Cardiac fibroblast (primary cell): ENCODE results near the gene HNRNPA1L2.
"Not testable (repeated sequence)": the region's sequence is repeated elsewhere in the genome, so short reads cannot be mapped to it uniquely, and the experiment has no call there.

Experiments
- DNase-seq, 2 donors: peaks; one replicate each; pipeline versions ENCODE4 v3.0.0 to v3.0.0-alpha.2; 2010; ENCODE audit warnings: low read depth in 2 of 2
- H3K4me3 ChIP-seq, 2 donors: replicated peaks in 1 of 2; 1 replicate in 1 of 2; 2 replicates in 1 of 2; pipeline ENCODE4 v1.5.1; 2011; ENCODE audit warnings: low read depth in 2 of 2, low read length in 2 of 2, mild to moderate bottlenecking in 2 of 2, moderate library complexity in 1 of 2
- TF ChIP-seq, protein P1 (sequence below): IDR thresholded peaks from one replicate; pipeline ENCODE4 v1.5.1; 2011; ENCODE audit warnings: low read depth, mild to moderate bottlenecking, low read length, inconsistent platforms

HNRNPA1L2 gene

DNA sequence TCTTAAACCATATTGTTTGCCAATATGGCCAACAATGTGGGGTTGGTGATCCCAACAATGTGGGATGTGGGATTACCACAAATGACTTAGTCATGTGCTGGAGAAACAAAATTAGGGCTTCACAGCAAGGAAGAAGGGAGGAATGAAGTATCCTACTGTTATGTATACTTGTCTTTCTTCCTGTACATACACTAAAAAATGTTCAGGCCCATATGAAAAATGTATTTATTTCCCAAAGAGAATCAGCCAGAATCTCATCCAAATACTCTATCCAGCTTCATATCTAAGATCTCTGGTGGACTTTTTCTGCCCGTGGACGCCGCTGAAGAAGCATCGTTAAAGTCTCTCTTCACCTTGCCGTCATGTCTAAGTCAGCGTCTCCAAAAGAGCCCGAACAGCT is at the start of gene HNRNPA1L2:
HNRNPA1L2 (plus strand) TSS at position 301 of the 400 bp plus-strand sequence; CDS start at position 363, 62 bp downstream.
- no peak within 1 kb of the TSS for H3K4me3 ChIP-seq
- DNase-seq: no peak
- TF ChIP-seq, protein P1, sequence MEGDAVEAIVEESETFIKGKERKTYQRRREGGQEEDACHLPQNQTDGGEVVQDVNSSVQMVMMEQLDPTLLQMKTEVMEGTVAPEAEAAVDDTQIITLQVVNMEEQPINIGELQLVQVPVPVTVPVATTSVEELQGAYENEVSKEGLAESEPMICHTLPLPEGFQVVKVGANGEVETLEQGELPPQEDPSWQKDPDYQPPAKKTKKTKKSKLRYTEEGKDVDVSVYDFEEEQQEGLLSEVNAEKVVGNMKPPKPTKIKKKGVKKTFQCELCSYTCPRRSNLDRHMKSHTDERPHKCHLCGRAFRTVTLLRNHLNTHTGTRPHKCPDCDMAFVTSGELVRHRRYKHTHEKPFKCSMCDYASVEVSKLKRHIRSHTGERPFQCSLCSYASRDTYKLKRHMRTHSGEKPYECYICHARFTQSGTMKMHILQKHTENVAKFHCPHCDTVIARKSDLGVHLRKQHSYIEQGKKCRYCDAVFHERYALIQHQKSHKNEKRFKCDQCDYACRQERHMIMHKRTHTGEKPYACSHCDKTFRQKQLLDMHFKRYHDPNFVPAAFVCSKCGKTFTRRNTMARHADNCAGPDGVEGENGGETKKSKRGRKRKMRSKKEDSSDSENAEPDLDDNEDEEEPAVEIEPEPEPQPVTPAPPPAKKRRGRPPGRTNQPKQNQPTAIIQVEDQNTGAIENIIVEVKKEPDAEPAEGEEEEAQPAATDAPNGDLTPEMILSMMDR: no peak

DNA sequence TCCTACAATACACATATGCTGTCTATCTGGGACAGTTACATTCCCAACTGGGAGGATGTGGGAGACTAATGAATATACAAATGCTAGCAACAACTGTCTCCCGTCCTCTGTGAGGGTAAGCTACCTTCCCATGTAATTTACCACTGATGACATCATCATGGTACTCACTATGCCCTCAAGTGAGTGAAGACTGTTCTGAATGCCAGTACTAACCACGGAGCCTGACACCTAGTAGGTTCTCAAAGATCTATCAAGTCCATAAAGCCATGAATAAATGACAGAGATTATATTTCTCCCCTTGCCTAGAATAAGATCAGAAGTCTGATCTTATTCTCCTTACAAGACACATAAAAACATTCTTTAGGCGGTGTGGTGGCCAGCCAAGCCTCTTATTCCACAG is 49.1 kb upstream of the HNRNPA1L2 start:
- not testable (repeated sequence) for DNase-seq

DNA sequence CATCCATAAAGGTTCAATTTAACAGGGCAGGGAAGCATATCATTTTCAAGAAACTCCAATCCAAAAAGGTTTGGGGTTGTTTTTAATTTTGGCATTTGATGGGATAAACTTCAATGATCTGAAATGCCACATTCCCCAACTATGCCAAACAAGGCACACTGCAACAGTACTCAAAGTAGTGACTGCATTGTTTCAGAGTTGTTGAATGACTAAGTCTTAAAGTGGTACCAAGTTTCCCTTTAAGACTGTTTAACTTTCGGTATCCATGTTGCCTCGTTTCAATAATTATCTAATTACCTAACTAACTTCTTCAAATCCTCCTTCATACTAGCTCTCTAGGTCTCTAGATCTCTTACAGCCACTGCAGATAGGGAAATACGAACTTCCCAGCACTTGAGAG is 48.4 kb upstream of the HNRNPA1L2 start:
- DNase-seq, H3K4me3 ChIP-seq: not testable (repeated sequence)

More for the DNA sequence above, 49.1 kb upstream of the HNRNPA1L2 start:
- not testable (repeated sequence) for H3K4me3 ChIP-seq

DNA sequence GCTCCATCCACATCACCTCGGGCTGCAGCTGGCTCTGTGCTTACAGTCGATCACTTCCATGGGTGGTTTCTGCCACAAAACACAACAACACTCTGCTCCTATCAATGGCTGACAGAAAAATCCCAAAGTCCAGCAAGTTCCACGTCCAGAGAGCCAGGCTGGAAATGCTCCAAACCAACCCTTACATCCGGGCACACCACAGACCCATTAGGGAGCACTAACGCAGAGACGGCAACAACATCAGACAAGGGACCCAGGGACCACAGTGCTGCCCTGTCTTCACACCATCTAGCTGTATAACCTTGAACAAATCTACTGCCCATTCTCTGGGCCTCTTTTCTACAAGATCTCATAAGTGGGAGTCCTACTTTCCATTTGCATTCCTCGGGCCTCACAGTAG is 47.9 kb upstream of the HNRNPA1L2 start:
- not testable (repeated sequence) for H3K4me3 ChIP-seq, DNase-seq

DNA sequence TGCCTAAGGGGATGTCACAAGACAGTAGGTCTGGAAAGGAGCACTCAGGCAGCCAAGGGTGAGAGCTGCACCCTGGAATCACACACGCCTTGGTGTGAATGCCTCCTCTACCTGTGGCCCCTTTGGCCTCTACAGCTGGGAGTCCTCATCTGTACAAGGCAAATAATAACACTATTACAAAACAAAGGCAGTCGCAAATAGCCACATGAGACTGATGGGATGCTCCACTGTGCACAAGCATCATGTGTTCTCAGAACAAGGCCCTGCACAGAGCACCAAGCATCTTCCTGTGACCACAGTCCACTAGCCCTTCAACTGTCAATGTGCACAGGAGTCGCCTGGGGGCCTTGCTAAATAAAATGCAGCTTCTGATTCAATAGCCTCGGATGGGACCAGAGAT is 44.6 kb upstream of the HNRNPA1L2 start:
- TF ChIP-seq, protein P1: no peak
- H3K4me3 ChIP-seq: no peak overlapping the region
- no peak for DNase-seq

DNA sequence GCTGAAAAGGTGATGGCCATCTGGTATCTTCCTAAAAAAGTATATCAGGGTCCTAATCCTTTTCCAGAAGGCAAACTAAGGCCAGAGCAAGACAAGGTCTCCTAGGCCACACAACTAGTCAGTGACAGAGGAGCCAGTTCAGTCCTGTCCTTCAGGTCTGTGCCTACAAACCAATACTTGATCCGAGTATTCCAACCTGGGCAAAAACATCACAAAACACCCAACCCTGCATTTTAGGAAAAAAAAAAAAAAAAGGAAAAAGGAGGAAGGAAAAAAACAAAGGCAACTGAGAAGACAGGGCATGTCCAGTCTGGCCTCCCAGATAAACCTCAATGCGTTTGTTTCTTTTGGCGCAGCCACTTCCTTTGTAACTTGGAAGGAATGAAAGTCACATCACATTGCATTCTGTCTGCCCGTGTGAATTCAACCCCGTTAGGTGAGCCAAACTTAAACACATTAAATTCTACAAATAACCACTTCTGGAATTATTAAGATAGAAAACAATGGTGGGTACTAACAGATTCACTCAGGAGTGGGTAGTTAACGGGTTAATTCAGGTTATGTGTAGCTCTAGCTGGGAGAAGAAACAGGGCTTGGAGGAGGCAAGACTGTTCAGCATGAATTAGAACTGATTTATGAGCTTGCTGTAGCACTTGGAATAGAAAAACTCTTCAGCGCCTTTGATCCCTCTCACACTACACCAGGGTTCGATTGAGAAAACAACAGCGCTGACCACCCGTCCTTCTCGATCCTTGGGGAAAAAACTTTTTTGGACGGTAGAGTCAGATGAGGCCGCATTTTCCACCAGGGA is 43.0 kb upstream of the HNRNPA1L2 start:
- H3K4me3 ChIP-seq: peak overlapping the region; percentile 54 to 56
- DNase-seq: peak; percentile 63 to 83
- TF ChIP-seq, protein P1: no peak

DNA sequence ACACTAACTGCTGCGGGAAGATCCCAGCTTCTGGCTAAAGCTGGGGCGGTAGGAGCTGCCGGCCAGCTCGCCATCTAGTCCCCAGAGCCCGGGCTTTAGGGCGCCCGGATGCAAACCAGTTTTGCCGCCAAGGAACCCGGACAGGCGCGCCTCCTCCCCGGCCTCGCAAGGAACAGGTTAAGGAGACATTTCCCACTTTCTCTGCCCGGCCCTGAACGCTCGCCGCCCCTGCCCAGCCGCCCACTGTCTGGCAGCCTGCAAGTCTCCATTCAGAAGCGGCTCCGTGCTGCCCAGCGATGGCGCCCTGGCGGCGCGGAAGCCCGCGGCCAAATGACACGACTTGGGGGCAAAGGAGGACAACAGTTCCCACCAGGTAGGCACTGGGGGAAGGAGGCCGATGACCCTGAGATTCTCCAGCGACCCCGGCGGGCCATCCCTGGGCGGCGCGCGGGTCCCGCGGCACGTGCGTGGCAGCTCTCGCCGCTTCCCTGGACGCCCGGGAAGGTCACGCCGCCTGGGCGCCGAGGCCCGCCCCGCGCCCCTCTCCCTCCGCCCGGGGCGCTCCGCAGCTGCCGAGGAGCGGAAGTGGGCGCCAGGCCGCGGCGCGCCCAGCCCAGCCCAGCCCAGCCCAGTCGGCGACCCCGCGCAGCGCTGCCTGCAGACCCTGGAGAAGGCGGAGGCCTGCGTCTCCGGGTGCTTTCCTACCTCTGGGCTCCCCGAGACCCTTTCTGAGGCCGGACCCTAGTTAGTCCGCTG is 42.2 kb upstream of the HNRNPA1L2 start:
- peak overlapping the region; percentile 54 to 56 for H3K4me3 ChIP-seq
- peak; percentile 10 to 49 for DNase-seq
- TF ChIP-seq, protein P1: no peak

DNA sequence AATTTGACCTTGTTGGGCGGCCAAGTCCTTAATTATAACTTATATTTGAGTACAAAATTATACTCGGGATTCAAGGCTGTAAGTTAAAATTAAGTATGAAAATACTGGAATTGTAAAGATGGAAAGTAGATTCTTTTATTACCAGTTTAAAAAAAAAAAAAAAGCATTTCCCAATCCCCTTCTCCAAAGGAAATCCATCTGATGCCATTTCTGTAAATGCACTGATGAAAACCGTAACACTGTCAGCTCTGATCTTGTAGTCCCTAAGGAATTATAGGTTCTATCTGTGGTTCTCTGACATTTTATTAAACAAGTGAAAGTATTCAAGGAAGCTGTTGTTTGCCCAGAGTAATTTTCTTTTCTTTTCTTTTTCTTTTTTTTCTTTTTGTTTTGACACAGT is 41.6 kb upstream of the HNRNPA1L2 start:
- DNase-seq: peak; percentile 9 to 28
- TF ChIP-seq, protein P1: no peak
- peak overlapping the region; percentile 25 to 54 for H3K4me3 ChIP-seq

DNA sequence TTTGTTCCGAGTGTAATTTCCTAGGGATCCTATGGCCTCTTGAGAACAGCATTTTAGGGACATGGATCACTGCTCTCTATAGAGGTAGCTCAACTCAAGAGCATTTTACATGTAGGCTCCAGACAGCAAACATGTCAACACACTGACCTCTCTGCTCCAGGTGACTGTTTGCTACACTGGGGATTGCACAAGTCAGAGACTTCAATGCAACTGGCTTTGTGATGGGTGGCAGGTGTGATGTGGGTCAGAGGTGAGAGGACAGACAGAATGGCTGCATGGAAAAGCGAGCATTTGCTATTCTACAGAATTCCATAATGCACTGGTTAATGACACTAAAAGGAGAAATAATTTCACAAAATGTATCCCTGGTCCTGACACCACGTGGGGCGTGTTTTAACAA is 38.9 kb upstream of the HNRNPA1L2 start:
- not testable (repeated sequence) for H3K4me3 ChIP-seq, DNase-seq

DNA sequence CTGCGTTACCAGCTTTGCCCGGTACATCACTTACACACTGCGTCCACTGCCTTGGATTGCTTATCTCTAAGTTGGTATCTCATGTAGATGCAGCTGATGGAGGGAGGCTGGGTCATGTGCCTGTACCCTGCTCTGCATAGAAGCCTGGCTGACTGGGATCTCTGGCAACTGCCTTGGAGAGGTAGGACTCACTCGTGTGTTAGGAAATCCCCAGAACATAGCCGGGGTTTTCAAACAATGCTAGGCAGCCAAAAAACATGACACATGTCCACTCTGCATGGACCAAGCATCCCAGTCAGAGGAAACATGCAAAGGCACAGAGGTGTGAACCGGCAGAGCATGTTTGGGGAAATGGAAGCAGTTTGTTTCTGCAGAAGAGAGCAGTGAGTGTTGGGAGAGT is 36.1 kb upstream of the HNRNPA1L2 start:
- DNase-seq: peak in 1 of 2 donors; percentile 64
- not testable (repeated sequence) for H3K4me3 ChIP-seq

DNA sequence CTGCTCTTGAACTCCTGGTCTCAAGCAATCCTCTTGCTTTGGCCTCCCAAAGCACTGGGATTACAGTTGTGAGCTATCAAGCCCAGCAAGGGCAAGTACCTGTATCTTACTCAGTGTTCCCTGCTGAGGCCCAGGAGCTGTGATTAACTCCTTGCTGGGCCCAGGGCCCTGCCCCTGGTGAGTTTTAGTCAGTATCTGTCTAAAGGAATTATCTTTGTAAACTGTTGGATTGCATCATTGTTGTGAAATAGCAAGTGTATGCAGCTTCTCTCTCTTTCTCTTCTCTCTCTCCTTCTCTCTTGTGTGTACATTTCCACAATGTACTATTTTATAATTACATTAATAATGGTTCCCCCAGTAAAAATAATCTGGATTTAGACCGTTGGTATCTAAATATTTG is 35.4 kb upstream of the HNRNPA1L2 start:
- DNase-seq: peak; percentile 22 to 53
- H3K4me3 ChIP-seq: not testable (repeated sequence)

DNA sequence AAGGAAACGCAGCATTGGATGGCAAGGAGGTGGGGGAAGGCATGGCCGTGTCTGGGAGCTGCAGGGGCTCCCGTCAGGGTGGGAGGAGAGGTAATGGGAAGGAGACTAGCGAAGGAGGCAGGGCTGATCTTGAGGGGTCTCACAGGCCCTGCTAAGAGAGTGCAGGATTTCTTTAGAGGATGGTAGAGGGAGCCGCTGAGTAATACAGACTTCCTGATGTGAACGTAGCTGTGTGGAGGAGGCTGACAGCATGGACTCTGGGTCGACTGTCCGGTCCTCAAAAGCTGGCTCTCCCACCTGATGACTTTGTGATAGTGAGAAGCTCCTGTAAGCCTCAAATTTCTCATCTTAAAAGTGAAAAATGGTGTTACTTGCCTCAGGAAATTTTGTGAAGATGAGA is 34.0 kb upstream of the HNRNPA1L2 start:
- H3K4me3 ChIP-seq, DNase-seq: not testable (repeated sequence)
